CD4-positive, alpha-beta memory T cell (primary cell): ENCODE measurements around the gene UPK3A. TPM values are rescaled to one million over a fixed set of nuclear protein-coding genes. Genes with fewer than 3 reads are reported as not detected.

Experiments used
- CTCF ChIA-PET: fragments of 350-600 bp; sonication (Branson Sonifier 250); formaldehyde crosslinking; loops from one replicate; lab custom pipeline; 2021; ENCODE audit warnings: inconsistent platforms; ENCODE audit not compliant: partially characterized antibody; lab: Charles Lee
- POLR2A ChIA-PET: fragments of 350-600 bp; sonication (Branson Sonifier 250); formaldehyde crosslinking; loops from one replicate; lab custom pipeline; 2021; ENCODE audit not compliant: partially characterized antibody; lab: Charles Lee
- DNase-seq, 5 donors: peaks; one replicate each; pipeline versions ENCODE4 v3.0.0 to v3.0.0-alpha.2; 2020 to 2022; ENCODE audit warnings: mixed read lengths in 1 of 5
- H3K27ac ChIP-seq: one replicate; pipeline ENCODE4 v1.7.0; 2013; ENCODE audit warnings: low read depth, low read length
- H3K27me3 ChIP-seq: 2 replicates; pipeline ENCODE4 v1.7.0; 2013; ENCODE audit warnings: mild to moderate bottlenecking, low read length, moderate library complexity; ENCODE audit not compliant: insufficient read depth
- H3K36me3 ChIP-seq: 2 replicates; pipeline ENCODE4 v1.7.0; 2013; ENCODE audit warnings: mild to moderate bottlenecking, low read length, moderate library complexity; ENCODE audit not compliant: insufficient read depth
- H3K4me1 ChIP-seq: 2 replicates; pipeline ENCODE4 v1.7.0; 2013; ENCODE audit warnings: mild to moderate bottlenecking, low read length, moderate library complexity; ENCODE audit not compliant: insufficient read depth
- H3K4me3 ChIP-seq, 2 donors: one replicate each; pipeline ENCODE4 v1.7.0; 2013; ENCODE audit warnings: low read length in 2 of 2, mild to moderate bottlenecking in 1 of 2
- H3K9me3 ChIP-seq, 2 donors: one replicate each; pipeline ENCODE4 v1.7.0; 2013; ENCODE audit warnings: low read length in 2 of 2, control low read depth in 1 of 2; ENCODE audit not compliant: control insufficient read depth in 1 of 2
- H3K27ac Mint-ChIP-seq, 7 donors: one replicate each; pipeline ENCODE4 v1.8.0; 2020 to 2021; ENCODE audit warnings: mixed read lengths in 7 of 7, mild to moderate bottlenecking in 6 of 7, inconsistent platforms in 3 of 7, moderate library complexity in 3 of 7
- H3K27me3 Mint-ChIP-seq, 2 donors: one replicate each; pipeline ENCODE4 v1.8.0; 2020 to 2021; ENCODE audit warnings: mixed read lengths in 2 of 2
- H3K36me3 Mint-ChIP-seq, 2 donors: one replicate each; pipeline ENCODE4 v1.8.0; 2020 to 2021; ENCODE audit warnings: mixed read lengths in 2 of 2, inconsistent platforms in 1 of 2, mild to moderate bottlenecking in 1 of 2
- H3K4me1 Mint-ChIP-seq, 4 donors: one replicate each; pipeline ENCODE4 v1.8.0; 2020 to 2021; ENCODE audit warnings: mixed read lengths in 4 of 4, mild to moderate bottlenecking in 1 of 4
- H3K4me3 Mint-ChIP-seq, 8 donors: one replicate each; pipeline ENCODE4 v1.8.0; 2020 to 2021; ENCODE audit warnings: mixed read lengths in 8 of 8, mild to moderate bottlenecking in 7 of 8, moderate library complexity in 6 of 8, inconsistent platforms in 3 of 8
- H3K9me3 Mint-ChIP-seq, 8 donors: one replicate each; pipeline ENCODE4 v1.8.0; 2020 to 2021; ENCODE audit warnings: mixed read lengths in 8 of 8, mild to moderate bottlenecking in 5 of 8, inconsistent platforms in 3 of 8, moderate library complexity in 1 of 8
- intact Hi-C: fragments of 100-400 bp; cut with micrococcal nuclease; formaldehyde crosslinking; loops from one replicate; pipeline ENCODE4 v1.15.1; 2023
- polyA plus RNA-seq, 2 donors: library from polyadenylated mRNA; unstranded; fragments of 300-500 nt; fragmentation: Illumina TruSeq; gene quantifications; one replicate each; pipeline ENCODE4 v1.2.3, GENCODE V29; 2021
- total RNA-seq, 2 experiments: library from RNA; stranded (reverse); gene quantifications; one replicate each; pipeline ENCODE4 v1.2.3, GENCODE V29; 2021

Gene UPK3A
- total and polyA plus RNA-seq, 4 experiments from 2014 or later: not detected

GRCh38 chr22:45296628-45297297 is 12.0 kb downstream of the UPK3A start:
- H3K4me3 ChIP-seq: peak overlapping the region in 1 of 2 donors; percentile 33
- intact Hi-C loops: loop anchor here (1.0 kb wide), 1 partner anchor 22 kb away; no protein-coding TSS in a partner anchor
- Mint-ChIP-seq H3K27me3 (no peaks in the 10 kb centered on the region), H3K27ac (peak overlapping the region; percentile 80 to 94 (median 91)), H3K9me3 (no peaks in the 10 kb centered on the region), H3K4me3 (peak overlapping the region in 7 of 8 donors; percentile 37 to 74 (median 49)), H3K4me1 (peaks cover 10 to 25% (median 12%) of the 10 kb centered on the region in 4 donors), H3K36me3 (no peaks in the 10 kb centered on the region)
- no peaks in the 10 kb centered on the region for H3K9me3 ChIP-seq
- ChIA-PET CTCF (interaction anchor here (0.9 to 1.4 kb wide), 2 partner anchors 21 to 141 kb away, joined by 5 read pairs; no protein-coding TSS in a partner anchor), POLR2A (interaction anchor here (1.2 to 4.5 kb wide), 4 partner anchors 13 to 50 kb away, joined by 5 to 30 read pairs (median 16); partner anchors contain the start of gene FAM118A)
- H3K27me3 ChIP-seq: no peaks in the 10 kb centered on the region
- H3K36me3 ChIP-seq: no peaks in the 10 kb centered on the region
- peaks cover 21% of the 10 kb centered on the region for H3K4me1 ChIP-seq
- DNase-seq: peak in 4 of 5 donors; percentile 56 to 66 (median 64)
- H3K27ac ChIP-seq: peak overlapping the region; percentile 57

GRCh38 chr22:45298934-45299505 is 14.3 kb downstream of the UPK3A start:
- Histone ChIP-seq H3K27me3 (no peaks in the 10 kb centered on the region), H3K36me3 (no peaks in the 10 kb centered on the region), H3K4me1 (peaks cover 21% of the 10 kb centered on the region), H3K27ac (no peak overlapping the region), H3K4me3 (no peak overlapping the region), H3K9me3 (no peaks in the 10 kb centered on the region)
- Mint-ChIP-seq H3K27me3 (no peaks in the 10 kb centered on the region), H3K9me3 (no peaks in the 10 kb centered on the region), H3K27ac (peak overlapping the region in 3 of 7 donors; percentile 19 to 35 (median 22)), H3K4me1 (peaks cover 10 to 25% (median 12%) of the 10 kb centered on the region in 4 donors), H3K4me3 (no peak overlapping the region), H3K36me3 (no peaks in the 10 kb centered on the region)
- DNase-seq: no peak
- CTCF ChIA-PET: interaction anchor here (1.2 kb wide), 1 partner anchor 28 kb away, joined by 3 read pairs; no protein-coding TSS in a partner anchor
- intact Hi-C loops: no loop called here
- POLR2A ChIA-PET: interaction anchor here (1.6 to 4.5 kb wide), 4 partner anchors 10 to 18 kb away, joined by 3 to 30 read pairs (median 18); partner anchors contain the start of gene FAM118A

GRCh38 chr22:45302751-45303150 is 18.0 kb downstream of the UPK3A start:
- peaks cover 0 to 2% (median under 1%) of the 10 kb centered on the region in 4 donors for H3K4me1 Mint-ChIP-seq
- no peaks in the 10 kb centered on the region for H3K27me3 Mint-ChIP-seq
- H3K4me3 ChIP-seq: no peak overlapping the region
- H3K36me3 Mint-ChIP-seq: no peaks in the 10 kb centered on the region
- no peaks in the 10 kb centered on the region for H3K9me3 Mint-ChIP-seq
- intact Hi-C loops: no loop called here
- H3K4me3 Mint-ChIP-seq: no peak overlapping the region
- ChIA-PET POLR2A (no interaction called here), CTCF (no interaction called here)
- H3K27ac ChIP-seq: no peak overlapping the region
- H3K27me3 ChIP-seq: no peaks in the 10 kb centered on the region
- H3K27ac Mint-ChIP-seq: no peak overlapping the region
- DNase-seq: no peak
- no peaks in the 10 kb centered on the region for H3K36me3 ChIP-seq
- H3K4me1 ChIP-seq: no peaks in the 10 kb centered on the region
- no peaks in the 10 kb centered on the region for H3K9me3 ChIP-seq

GRCh38 chr22:45303181-45303580 is 18.4 kb downstream of the UPK3A start:
- H3K27ac ChIP-seq: no peak overlapping the region
- POLR2A ChIA-PET: no interaction called here
- Mint-ChIP-seq H3K36me3 (no peaks in the 10 kb centered on the region), H3K4me3 (no peak overlapping the region), H3K4me1 (peaks cover 0 to 2% (median 0%) of the 10 kb centered on the region in 4 donors), H3K27me3 (no peaks in the 10 kb centered on the region), H3K9me3 (no peaks in the 10 kb centered on the region), H3K27ac (no peak overlapping the region)
- CTCF ChIA-PET: no interaction called here
- DNase-seq: no peak
- H3K4me1 ChIP-seq: no peaks in the 10 kb centered on the region
- H3K9me3 ChIP-seq: no peaks in the 10 kb centered on the region
- intact Hi-C loops: no loop called here
- no peak overlapping the region for H3K4me3 ChIP-seq
- no peaks in the 10 kb centered on the region for H3K27me3 ChIP-seq
- H3K36me3 ChIP-seq: no peaks in the 10 kb centered on the region

GRCh38 chr22:45304971-45305370 is 20.2 kb downstream of the UPK3A start:
- H3K4me3 Mint-ChIP-seq: no peak overlapping the region
- H3K9me3 ChIP-seq: no peaks in the 10 kb centered on the region
- H3K9me3 Mint-ChIP-seq: no peaks in the 10 kb centered on the region
- peaks cover 9 to 13% (median 11%) of the 10 kb centered on the region in 4 donors for H3K4me1 Mint-ChIP-seq
- H3K36me3 Mint-ChIP-seq: peaks cover 0 to 4% of the 10 kb centered on the region in 2 donors
- CTCF ChIA-PET: interaction anchor here (0.7 kb wide), 2 partner anchors 9 to 29 kb away, joined by 3 read pairs; no protein-coding TSS in a partner anchor
- peaks cover 8% of the 10 kb centered on the region for H3K4me1 ChIP-seq
- DNase-seq: no peak
- POLR2A ChIA-PET: no interaction called here
- H3K36me3 ChIP-seq: no peaks in the 10 kb centered on the region
- intact Hi-C loops: no loop called here
- H3K27me3 Mint-ChIP-seq: no peaks in the 10 kb centered on the region
- H3K27ac ChIP-seq: no peak overlapping the region
- no peaks in the 10 kb centered on the region for H3K27me3 ChIP-seq
- no peak overlapping the region for H3K27ac Mint-ChIP-seq
- H3K4me3 ChIP-seq: no peak overlapping the region

- Mint-ChIP-seq H3K36me3 (peaks cover 0 to 5% of the 10 kb centered on the region in 2 donors), H3K4me3 (no peak overlapping the region), H3K27ac (no peak overlapping the region), H3K9me3 (no peaks in the 10 kb centered on the region), H3K27me3 (no peaks in the 10 kb centered on the region), H3K4me1 (peaks cover 10 to 15% (median 12%) of the 10 kb centered on the region in 4 donors)
- DNase-seq: no peak
- Histone ChIP-seq H3K27ac (no peak overlapping the region), H3K27me3 (no peaks in the 10 kb centered on the region), H3K4me1 (peaks cover 10% of the 10 kb centered on the region), H3K9me3 (no peaks in the 10 kb centered on the region), H3K4me3 (no peak overlapping the region), H3K36me3 (no peaks in the 10 kb centered on the region)
- ChIA-PET CTCF (interaction anchor here (0.7 kb wide), 1 partner anchor 10 kb away, joined by 3 read pairs; no protein-coding TSS in a partner anchor), POLR2A (no interaction called here)
- intact Hi-C loops: no loop called here
Measured at GRCh38 chr22:45305456-45306075, 20.8 kb downstream of the UPK3A start.

- ChIA-PET POLR2A (no interaction called here), CTCF (interaction anchor here (1.4 kb wide), 1 partner anchor 36 kb away, joined by 4 read pairs; no protein-coding TSS in a partner anchor)
- H3K4me1 ChIP-seq: peaks cover 15% of the 10 kb centered on the region
- intact Hi-C loops: no loop called here
- H3K27me3 ChIP-seq: no peaks in the 10 kb centered on the region
- no peaks in the 10 kb centered on the region for H3K36me3 ChIP-seq
- no peak overlapping the region for H3K27ac Mint-ChIP-seq
- H3K9me3 Mint-ChIP-seq: no peaks in the 10 kb centered on the region
- peaks cover 0 to 10% of the 10 kb centered on the region in 2 donors for H3K36me3 Mint-ChIP-seq
- peaks cover 15 to 21% (median 18%) of the 10 kb centered on the region in 4 donors for H3K4me1 Mint-ChIP-seq
- DNase-seq: no peak
- no peak overlapping the region for H3K4me3 ChIP-seq
- H3K27ac ChIP-seq: no peak overlapping the region
- no peaks in the 10 kb centered on the region for H3K27me3 Mint-ChIP-seq
- H3K4me3 Mint-ChIP-seq: no peak overlapping the region
- H3K9me3 ChIP-seq: no peaks in the 10 kb centered on the region
Measured at GRCh38 chr22:45306139-45306538, 21.4 kb downstream of the UPK3A start.
